Pons (tissue), 1 donor: Measurements from ENCODE around the gene HMG20B.

ENCODE experiments used
- DNase-seq: peaks from one replicate; pipeline ENCODE4 v3.0.0-alpha.2; 2016; ENCODE audit warnings: low spot score

Gene HMG20B

GRCh38 chr19:3620817-3621547 is 48.2 kb downstream of the HMG20B start:
- no peak for DNase-seq

DNA sequence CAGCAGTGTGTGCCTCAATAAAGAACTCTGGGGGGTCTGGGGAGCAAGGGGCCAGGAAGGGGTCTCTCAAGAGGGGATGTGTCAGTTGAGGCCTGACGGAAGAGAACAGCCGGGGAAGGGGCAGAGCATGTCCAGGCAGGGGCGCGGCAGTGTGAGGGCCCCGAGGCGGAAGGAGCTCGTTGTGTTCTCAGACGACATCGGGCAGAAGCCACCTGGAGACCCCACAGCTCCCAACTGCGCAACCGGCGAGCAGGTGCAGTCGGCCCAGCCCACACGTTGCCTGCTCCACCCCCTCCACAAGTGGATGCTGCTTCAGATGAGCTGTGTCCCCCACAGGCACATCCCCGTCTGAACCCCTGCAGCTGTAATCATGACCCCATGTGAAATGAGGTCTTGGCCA is 48.9 kb downstream of the HMG20B start:
- DNase-seq, result no peak

DNA sequence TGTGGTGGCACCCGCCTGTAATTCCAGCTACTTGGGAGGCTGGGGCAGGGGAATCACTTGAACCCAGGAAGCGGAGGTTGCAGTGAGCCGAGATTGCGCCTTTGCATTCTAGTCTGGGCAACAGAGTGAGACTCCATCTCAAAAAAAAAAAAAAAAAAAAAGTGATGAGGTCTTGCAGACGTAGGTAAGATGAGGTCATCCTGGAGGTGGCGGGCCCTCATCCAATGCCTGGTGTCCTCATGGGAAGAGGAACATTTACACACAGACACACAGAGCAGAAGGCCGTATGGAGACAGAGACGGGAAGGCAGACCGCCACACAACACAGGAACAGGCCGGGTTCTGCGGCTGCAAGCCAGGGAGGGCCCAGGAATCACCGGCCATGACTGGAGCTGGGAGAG is 49.5 kb downstream of the HMG20B start:
- no peak for DNase-seq

DNA sequence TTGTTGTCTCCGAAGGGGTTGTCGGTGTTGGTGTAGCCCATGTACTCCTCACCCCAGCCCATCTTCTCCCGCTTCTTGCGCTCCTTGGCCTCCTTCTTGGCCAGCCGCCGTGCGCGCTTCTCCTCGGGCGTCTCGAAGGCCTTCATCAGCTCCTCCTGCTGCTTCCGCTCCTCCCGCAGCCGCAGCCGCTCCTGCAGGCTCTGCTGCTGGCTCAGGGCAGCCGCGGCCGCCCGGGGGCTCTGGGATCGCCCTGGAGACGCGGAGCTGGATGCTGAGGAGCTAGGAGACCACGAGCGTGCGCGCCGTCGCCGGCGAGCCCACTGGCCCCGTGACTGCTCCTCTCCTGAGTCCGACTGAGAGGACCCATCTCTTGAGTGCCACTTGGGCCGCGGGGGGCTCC is 51.0 kb downstream of the HMG20B start:
- DNase-seq, result no peak

DNA sequence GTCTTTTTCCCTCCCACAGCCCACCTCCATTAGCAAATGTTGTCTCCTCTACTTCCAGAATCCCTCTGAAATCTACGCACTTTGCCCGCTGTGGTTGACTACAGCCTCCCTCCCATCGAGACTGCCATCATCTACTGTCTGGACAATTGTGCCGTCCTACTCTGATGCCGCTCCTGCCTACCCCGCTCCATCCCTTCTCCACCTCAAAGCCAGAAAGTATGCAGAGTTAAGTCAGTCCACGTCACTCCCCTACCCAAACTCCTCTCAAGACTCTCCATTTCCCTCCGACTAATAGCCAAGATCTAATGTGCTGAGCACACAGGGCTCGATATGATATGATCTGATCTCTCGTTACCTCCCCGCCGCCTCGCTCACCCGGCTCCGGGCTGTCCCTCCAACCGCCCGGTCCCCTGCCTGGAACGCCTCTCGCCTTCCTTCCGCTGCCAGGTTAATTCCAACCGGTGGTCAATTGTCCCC is 53.3 kb downstream of the HMG20B start:
- DNase-seq, result no peak

- DNase-seq, result peak; percentile 98
Measured at GRCh38 chr19:3626473-3627350, 54.0 kb downstream of the HMG20B start, which contains the start of gene CACTIN. CACTIN (minus strand) TSS chr19:3626790; CDS start chr19:3626762, 28 bp downstream.

DNA sequence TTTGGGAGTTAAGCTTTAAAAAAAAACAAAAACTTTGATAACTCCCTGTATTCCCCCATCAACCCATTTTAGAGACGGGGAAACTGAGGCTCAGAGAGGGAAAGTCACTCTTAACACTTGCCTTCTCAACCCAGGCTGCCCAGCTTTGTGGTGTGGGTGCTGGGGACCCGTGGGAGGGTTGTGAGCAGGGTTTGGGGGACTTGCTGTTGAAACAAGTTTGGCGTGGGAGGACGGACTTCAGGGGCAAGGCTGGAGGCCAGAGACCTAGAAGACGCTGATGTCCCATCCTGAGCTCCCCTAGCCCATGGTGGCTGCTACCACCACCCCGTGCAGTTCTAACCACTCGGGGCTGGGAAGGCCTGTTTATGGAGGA is 54.6 kb downstream of the HMG20B start:
- DNase-seq, result no peak
